ENCODE results near the gene PCGF3. TPM values are rescaled to one million over a fixed set of nuclear protein-coding genes. Genes with fewer than 3 reads are reported as not detected.

The PCGF3 gene
- total RNA-seq, 1 donor from 2014 or later, result 35.2 TPM

DNA sequence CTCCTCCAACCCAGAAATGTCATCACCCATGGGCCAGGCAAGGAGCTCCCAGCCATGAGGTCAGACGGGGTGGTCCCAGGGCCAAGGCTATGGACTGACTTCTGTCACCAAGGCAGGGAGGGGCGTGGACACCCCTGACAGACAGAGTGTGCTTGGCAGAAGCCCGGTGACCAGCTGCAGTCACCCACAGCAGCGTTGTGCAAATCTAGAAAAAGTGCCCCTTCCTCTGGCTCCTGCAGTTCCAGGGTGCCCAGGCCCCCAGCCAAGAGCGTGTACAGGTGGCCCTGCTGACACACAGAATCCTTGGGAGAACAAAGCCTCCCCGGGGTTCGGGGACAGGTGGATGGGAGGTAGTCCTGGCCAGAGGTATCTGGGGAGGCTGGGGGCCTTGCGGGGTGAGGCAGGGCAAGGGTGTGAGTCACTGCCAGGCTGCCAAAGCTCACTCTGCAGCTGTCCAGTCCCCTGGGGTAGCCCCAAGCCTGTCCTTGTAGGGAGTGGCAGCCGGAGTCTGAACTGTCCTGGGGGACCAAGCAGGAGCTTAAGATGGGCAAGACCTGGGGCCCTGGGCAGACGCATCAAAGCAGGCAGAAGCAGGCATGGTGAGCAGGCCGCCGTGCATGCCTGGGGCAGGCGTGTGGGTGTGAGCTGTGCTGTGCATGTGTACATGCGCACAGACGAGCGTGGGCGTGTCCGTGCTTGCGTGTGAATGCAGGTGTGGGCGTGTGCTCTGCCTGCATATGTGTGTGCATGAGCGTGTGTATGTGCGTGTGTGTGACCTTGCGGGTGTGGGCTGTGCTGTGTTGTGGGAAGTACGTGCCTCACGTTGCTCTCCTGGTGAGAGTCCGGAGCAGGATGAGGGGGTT is 28.0 kb upstream of the PCGF3 start:
- no peak overlapping the region for H3K4me3 ChIP-seq (ENCODE audit: low read depth, low read length)
- TF ChIP-seq, protein P1, sequence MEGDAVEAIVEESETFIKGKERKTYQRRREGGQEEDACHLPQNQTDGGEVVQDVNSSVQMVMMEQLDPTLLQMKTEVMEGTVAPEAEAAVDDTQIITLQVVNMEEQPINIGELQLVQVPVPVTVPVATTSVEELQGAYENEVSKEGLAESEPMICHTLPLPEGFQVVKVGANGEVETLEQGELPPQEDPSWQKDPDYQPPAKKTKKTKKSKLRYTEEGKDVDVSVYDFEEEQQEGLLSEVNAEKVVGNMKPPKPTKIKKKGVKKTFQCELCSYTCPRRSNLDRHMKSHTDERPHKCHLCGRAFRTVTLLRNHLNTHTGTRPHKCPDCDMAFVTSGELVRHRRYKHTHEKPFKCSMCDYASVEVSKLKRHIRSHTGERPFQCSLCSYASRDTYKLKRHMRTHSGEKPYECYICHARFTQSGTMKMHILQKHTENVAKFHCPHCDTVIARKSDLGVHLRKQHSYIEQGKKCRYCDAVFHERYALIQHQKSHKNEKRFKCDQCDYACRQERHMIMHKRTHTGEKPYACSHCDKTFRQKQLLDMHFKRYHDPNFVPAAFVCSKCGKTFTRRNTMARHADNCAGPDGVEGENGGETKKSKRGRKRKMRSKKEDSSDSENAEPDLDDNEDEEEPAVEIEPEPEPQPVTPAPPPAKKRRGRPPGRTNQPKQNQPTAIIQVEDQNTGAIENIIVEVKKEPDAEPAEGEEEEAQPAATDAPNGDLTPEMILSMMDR (conservative IDR thresholded peaks at IDR 0.05; ENCODE audit: low read depth, low read length), result no peak
- no peak for DNase-seq (ENCODE audit: low read depth)

DNA sequence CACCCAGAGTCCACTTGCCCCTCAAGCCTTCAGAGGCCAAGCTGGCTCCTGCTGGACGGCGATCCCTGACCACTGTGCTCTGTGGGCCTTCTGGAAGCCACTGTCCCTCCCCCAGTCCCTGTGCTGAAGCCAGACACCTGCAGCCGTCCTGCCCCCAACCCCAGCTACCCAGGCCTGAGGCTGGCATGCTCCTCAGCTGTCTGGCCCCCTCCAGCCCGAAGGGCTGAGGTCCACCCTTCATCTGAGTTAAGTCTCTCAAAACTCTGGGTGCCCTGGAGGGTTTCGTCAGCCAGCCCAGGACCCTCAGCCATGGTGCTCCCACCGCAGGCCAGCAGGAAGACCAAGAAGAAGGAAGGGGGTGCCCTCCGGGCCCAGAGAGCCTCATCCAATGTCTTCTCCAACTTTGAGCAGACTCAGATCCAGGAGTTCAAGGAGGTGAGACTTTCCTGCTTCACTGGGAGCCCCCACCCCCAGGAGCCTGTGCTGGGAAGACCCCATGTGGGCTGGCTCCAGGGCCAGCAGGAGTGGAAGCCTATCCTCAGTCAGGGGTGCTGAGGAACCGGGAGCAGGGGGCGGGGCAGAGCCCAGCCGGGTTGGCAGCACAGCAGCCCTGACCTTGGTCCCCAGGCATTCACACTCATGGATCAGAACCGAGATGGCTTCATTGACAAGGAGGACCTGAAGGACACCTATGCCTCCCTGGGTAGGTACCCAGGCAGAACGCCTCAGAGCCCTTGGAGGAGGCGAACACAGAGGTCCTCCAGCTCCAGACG is 27.1 kb upstream of the PCGF3 start:
- TF ChIP-seq, protein P1 (conservative IDR thresholded peaks at IDR 0.05; ENCODE audit: low read depth, low read length), result no peak
- no peak for DNase-seq (ENCODE audit: low read depth)
- H3K4me3 ChIP-seq (ENCODE audit: low read depth, low read length), result no peak overlapping the region

DNA sequence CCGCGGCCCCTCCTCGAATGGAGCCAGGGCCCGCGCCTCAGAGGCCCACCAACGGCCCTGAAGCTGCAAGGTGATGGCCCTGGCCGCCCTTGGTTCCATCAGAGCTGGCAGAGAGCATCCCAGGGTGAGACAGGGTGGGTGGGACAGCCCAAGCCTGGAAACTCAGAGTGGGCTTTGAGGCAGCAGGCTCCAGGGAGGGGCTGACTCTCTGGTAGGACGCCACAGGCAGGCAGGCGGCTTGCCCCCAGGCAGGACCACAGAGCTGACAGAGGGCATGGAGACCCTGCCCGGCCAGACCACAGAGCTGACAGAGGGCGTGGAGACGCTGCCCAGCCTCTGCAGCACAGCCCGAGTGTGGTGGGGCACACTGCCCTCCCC is 26.5 kb upstream of the PCGF3 start:
- no peak for DNase-seq (ENCODE audit: low read depth)
- TF ChIP-seq, protein P1 (conservative IDR thresholded peaks at IDR 0.05; ENCODE audit: low read depth, low read length), result no peak
- H3K4me3 ChIP-seq (ENCODE audit: low read depth, low read length), result no peak overlapping the region

DNA sequence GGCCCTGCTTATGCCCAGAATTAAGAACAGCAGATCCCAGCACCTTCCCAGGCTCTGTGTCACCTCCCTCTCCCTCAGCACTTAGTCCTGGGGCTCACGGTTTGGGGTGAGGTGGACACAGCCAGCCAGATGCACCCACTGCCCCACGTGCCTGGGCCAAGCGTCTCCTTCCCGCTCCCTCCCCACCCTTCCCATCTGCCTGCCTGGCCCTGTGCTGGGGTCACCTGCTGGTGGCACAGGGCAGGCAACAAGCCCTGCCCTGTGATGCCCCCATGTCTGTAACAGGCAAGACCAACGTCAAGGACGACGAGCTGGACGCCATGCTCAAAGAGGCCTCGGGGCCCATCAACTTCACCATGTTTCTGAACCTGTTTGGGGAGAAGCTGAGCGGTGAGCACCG is 26.0 kb upstream of the PCGF3 start:
- no peak for DNase-seq (ENCODE audit: low read depth)
- no peak overlapping the region for H3K4me3 ChIP-seq (ENCODE audit: low read depth, low read length)
- TF ChIP-seq, protein P1 (conservative IDR thresholded peaks at IDR 0.05; ENCODE audit: low read depth, low read length), result no peak

DNA sequence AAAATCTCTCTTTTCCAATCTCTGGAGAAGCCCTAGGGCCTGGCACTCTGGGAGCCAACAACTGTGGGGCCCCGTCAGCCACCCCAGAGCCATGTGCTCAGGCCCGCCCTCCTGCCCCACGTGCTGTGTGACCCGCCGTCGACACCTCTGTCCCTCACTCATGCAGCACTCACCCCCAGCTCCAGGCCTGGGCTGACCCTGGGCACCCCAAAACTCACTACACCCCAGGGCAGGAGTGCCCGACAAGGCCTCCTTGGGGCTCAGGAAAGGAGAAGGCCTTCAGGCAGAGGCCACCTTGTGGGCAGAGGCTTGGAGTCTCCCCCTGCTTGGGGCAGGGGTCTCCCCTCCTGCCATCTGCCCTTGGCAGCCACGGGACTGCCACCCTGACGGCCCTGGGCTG is 25.5 kb upstream of the PCGF3 start:
- TF ChIP-seq, protein P1 (conservative IDR thresholded peaks at IDR 0.05; ENCODE audit: low read depth, low read length), result no peak
- DNase-seq (ENCODE audit: low read depth), result no peak
- H3K4me3 ChIP-seq (ENCODE audit: low read depth, low read length), result no peak overlapping the region

DNA sequence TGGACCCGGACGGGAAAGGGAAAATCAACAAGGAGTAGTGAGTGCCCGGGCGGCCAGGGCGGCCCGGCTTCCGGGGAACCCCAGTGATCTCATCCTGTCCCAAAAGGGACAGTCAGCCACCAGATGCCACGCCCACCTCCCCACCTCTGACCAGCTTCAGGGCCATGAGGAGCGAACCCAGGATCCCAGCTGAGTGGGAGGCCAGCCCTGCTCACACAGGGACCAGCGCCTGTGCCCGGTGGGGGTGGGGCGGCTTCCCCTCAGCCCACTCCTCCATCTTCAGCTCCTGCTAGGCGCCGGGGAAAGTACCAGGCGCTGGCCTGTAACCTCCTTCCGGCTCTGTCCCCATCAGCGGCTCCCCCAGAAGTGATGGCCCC is 25.1 kb upstream of the PCGF3 start:
- TF ChIP-seq, protein P1 (conservative IDR thresholded peaks at IDR 0.05; ENCODE audit: low read depth, low read length), result no peak
- no peak for DNase-seq (ENCODE audit: low read depth)
- peak overlapping the region; percentile 53 for H3K4me3 ChIP-seq (ENCODE audit: low read depth, low read length)
